Measurements from ENCODE around the gene LARGE1. TPM values are rescaled to one million over a fixed set of nuclear protein-coding genes. Genes with fewer than 3 reads are reported as not detected.

The LARGE1 gene
- total and polyA plus RNA-seq, 2 of the 8 experiments (the other 6 are each of a cell fraction or from before 2014, with no cell fraction given) = 43.7 to 83.0 TPM

DNA sequence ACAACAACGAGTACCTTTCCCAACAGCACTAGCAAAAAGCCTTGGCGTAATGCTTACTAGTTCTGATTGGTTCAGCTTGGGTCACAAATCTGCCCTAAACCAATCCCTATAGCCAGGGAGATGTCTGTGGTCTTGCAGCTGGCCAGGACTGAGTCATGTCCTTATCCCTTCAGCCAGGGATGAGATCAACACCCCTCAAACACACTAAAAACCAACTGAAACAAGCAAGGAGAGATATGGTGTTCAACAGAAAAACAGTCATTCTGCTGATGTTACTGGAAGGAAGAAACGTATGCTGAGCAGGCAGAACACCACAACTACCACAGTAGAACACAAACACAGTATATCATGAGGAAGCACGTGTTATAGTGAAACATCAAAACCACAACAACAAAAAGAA, 375.6 kb downstream of the LARGE1 start:
- Histone ChIP-seq H3K9ac (replicated peaks in 1 of 4; ENCODE audit: extremely low read depth in 1 of 4, low read depth in 3 of 4, low read length in 3 of 4) (no peak overlapping the region), H4K20me1 (replicated peaks in 1 of 2; ENCODE audit: control insufficient read depth in 1 of 2, insufficient read depth in 2 of 2, low read length in 2 of 2) (peaks cover 2% of the 10 kb centered on the region in 2 experiments), H2BK120ac (replicated peaks; ENCODE audit: low read depth, low read length) (no peak overlapping the region), H4K8ac (ENCODE audit: extremely low read depth, insufficient read depth, low read length) (no peak overlapping the region), H3K23ac (ENCODE audit: insufficient read length) (no peak overlapping the region), H3K23me2 (ENCODE audit: low read depth, low read length) (no peaks in the 10 kb centered on the region), H2BK12ac (ENCODE audit: low read depth, low read length) (no peak overlapping the region), H4K5ac (ENCODE audit: insufficient read length, low read depth, low read length) (no peak overlapping the region), H3K79me2 (ENCODE audit: control insufficient read depth in 1 of 2, insufficient read depth in 2 of 2, low read length in 2 of 2) (peaks cover 0 to 18% of the 10 kb centered on the region in 2 experiments; a peak in 2 of 4 replicates), H3K18ac (ENCODE audit: extremely low read depth, low read length) (no peak overlapping the region), H3K9me3 (ENCODE audit: insufficient read depth in 2 of 2, low read depth in 1 of 2, low read length in 1 of 2) (no peaks in the 10 kb centered on the region), H3K4me3 (ENCODE audit: extremely low read depth in 1 of 4, insufficient read depth in 2 of 4, low read depth in 3 of 4, low read length in 4 of 4) (no peak overlapping the region), H2AFZ (ENCODE audit: low read length) (no peak overlapping the region), H2BK5ac (ENCODE audit: low read depth, low read length) (no peak overlapping the region), H3K4me2 (ENCODE audit: insufficient read depth in 1 of 2, low read depth in 2 of 2, low read length in 2 of 2) (no peak overlapping the region), H2BK20ac (ENCODE audit: low read length) (no peak overlapping the region), H3K27me3 (replicated peaks in 1 of 4; ENCODE audit: control insufficient read depth in 3 of 4, extremely low read depth in 1 of 4, insufficient read depth in 3 of 4, low read length in 3 of 4) (no peaks in the 10 kb centered on the region), H3K56ac (replicated peaks; ENCODE audit: insufficient read length, low read depth, low read length) (no peak overlapping the region), H3K36me3 (ENCODE audit: control insufficient read depth in 2 of 4, insufficient read depth in 4 of 4, low read length in 3 of 4) (no peaks in the 10 kb centered on the region), H3K79me1 (ENCODE audit: low read depth, low read length) (peaks cover 3% of the 10 kb centered on the region; the same call in 1 of the 2 replicates), H2BK15ac (ENCODE audit: low read length) (no peak overlapping the region), H3K14ac (ENCODE audit: insufficient read length) (no peak overlapping the region), H3K4ac (replicated peaks; ENCODE audit: insufficient read length, low read depth, low read length) (no peak overlapping the region), H3K27ac (ENCODE audit: low read depth, low read length) (no peak overlapping the region), H3K4me1 (replicated peaks in 1 of 4; ENCODE audit: control insufficient read depth in 3 of 4, insufficient read depth in 4 of 4, low read length in 3 of 4) (no peaks in the 10 kb centered on the region), H2AK5ac (ENCODE audit: low read depth, low read length) (no peak overlapping the region), H4K91ac (replicated peaks; ENCODE audit: insufficient read length, low read length) (no peak overlapping the region)
- WGBS, 2 experiments (ENCODE audit: extremely low coverage in 1 of 2, insufficient coverage in 1 of 2, insufficient read length in 1 of 2, insufficient replicate concordance in 2 of 2, low coverage in 1 of 2, low lambda C conversion rate in 2 of 2, missing lambda C conversion rate in 1 of 2) = 87% methylated on average over 4 of the region's 4 CpGs; no CpG with 5 or more reads in 1 of the 2 experiments
- DNase-seq (ENCODE audit: low read depth in 1 of 2, low spot score in 2 of 2) = no peak
- ChIA-PET CTCF (ENCODE audit: partially characterized antibody) (no interaction called here), POLR2A (ENCODE audit: partially characterized antibody) (interaction anchor here (0.6 kb wide), 1 partner anchor 861 kb away, joined by 4 read pairs; no protein-coding TSS in a partner anchor)
- FAIRE-seq = no peak
- TF ChIP-seq ZNF274 (IDR thresholded peaks at IDR 0.05; ENCODE audit: borderline replicate concordance, extremely low read depth, low read length) = no peak
- no peak for TF ChIP-seq CTBP2 (IDR thresholded peaks at IDR 0.05; ENCODE audit: borderline replicate concordance, insufficient read depth, insufficient read length, low read length)
- TF ChIP-seq, protein P1, sequence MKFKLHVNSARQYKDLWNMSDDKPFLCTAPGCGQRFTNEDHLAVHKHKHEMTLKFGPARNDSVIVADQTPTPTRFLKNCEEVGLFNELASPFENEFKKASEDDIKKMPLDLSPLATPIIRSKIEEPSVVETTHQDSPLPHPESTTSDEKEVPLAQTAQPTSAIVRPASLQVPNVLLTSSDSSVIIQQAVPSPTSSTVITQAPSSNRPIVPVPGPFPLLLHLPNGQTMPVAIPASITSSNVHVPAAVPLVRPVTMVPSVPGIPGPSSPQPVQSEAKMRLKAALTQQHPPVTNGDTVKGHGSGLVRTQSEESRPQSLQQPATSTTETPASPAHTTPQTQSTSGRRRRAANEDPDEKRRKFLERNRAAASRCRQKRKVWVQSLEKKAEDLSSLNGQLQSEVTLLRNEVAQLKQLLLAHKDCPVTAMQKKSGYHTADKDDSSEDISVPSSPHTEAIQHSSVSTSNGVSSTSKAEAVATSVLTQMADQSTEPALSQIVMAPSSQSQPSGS (IDR thresholded peaks at IDR 0.05; ENCODE audit: low read length) = no peak
- TF ChIP-seq TBP (IDR thresholded peaks at IDR 0.05; ENCODE audit: low read depth, low read length) = no peak
- no peak for TF ChIP-seq BRCA1 (IDR thresholded peaks at IDR 0.05; ENCODE audit: low read depth, low read length)
- no peak for TF ChIP-seq RAD21 (IDR thresholded peaks at IDR 0.05 in 1 of 2, conservative IDR thresholded peaks at IDR 0.05 in 1 of 2; ENCODE audit: low read depth in 2 of 2, low read length in 2 of 2)
- no peak for TF ChIP-seq HDAC6 (IDR thresholded peaks at IDR 0.05; ENCODE audit: low read depth, low read length)
- no peak for TF ChIP-seq JUND (IDR thresholded peaks at IDR 0.05; ENCODE audit: low read length)
